ENCODE results near the gene LRFN2.

LRFN2 gene

GRCh38 chr6:40545954-40546353, 41.2 kb downstream of the LRFN2 start:
- Mint-ChIP-seq H3K27ac (no peak overlapping the region), H3K27me3 (ENCODE audit: low read depth) (peaks cover 5% of the 10 kb centered on the region), H3K4me1 (ENCODE audit: low read depth) (no peaks in the 10 kb centered on the region), H3K36me3 (ENCODE audit: low read depth) (no peaks in the 10 kb centered on the region), H3K9me3 (no peaks in the 10 kb centered on the region), H3K4me3 (no peak overlapping the region)
- no peak for DNase-seq (ENCODE audit: low spot score)

- H3K27me3 Mint-ChIP-seq (ENCODE audit: low read depth), result peaks cover 4% of the 10 kb centered on the region
Observed at GRCh38 chr6:40543776-40544175, 43.4 kb downstream of the LRFN2 start.

GRCh38 chr6:40543146-40543545, 44.0 kb downstream of the LRFN2 start:
- no peaks in the 10 kb centered on the region for H3K9me3 Mint-ChIP-seq
- no peak for DNase-seq (ENCODE audit: low spot score)
- no peaks in the 10 kb centered on the region for H3K36me3 Mint-ChIP-seq (ENCODE audit: low read depth)
- no peak overlapping the region for H3K4me3 Mint-ChIP-seq
- H3K27ac Mint-ChIP-seq, result no peak overlapping the region
- no peaks in the 10 kb centered on the region for H3K4me1 Mint-ChIP-seq (ENCODE audit: low read depth)
- H3K27me3 Mint-ChIP-seq (ENCODE audit: low read depth), result peaks cover 4% of the 10 kb centered on the region

More at GRCh38 chr6:40543776-40544175, 43.4 kb downstream of the LRFN2 start:
- no peak overlapping the region for H3K4me3 Mint-ChIP-seq
- no peaks in the 10 kb centered on the region for H3K9me3 Mint-ChIP-seq
- H3K36me3 Mint-ChIP-seq (ENCODE audit: low read depth), result no peaks in the 10 kb centered on the region
- H3K4me1 Mint-ChIP-seq (ENCODE audit: low read depth), result no peaks in the 10 kb centered on the region
- no peak overlapping the region for H3K27ac Mint-ChIP-seq
- no peak for DNase-seq (ENCODE audit: low spot score)

GRCh38 chr6:40542175-40542764, 44.9 kb downstream of the LRFN2 start:
- DNase-seq (ENCODE audit: low spot score), result no peak
- no peaks in the 10 kb centered on the region for H3K36me3 Mint-ChIP-seq (ENCODE audit: low read depth)
- peaks cover 4% of the 10 kb centered on the region for H3K27me3 Mint-ChIP-seq (ENCODE audit: low read depth)
- no peak overlapping the region for H3K27ac Mint-ChIP-seq
- H3K4me3 Mint-ChIP-seq, result no peak overlapping the region
- H3K9me3 Mint-ChIP-seq, result no peaks in the 10 kb centered on the region
- H3K4me1 Mint-ChIP-seq (ENCODE audit: low read depth), result no peaks in the 10 kb centered on the region

- DNase-seq (ENCODE audit: low spot score), result no peak
- peaks cover 4% of the 10 kb centered on the region for H3K27me3 Mint-ChIP-seq (ENCODE audit: low read depth)
- no peaks in the 10 kb centered on the region for H3K4me1 Mint-ChIP-seq (ENCODE audit: low read depth)
- no peaks in the 10 kb centered on the region for H3K36me3 Mint-ChIP-seq (ENCODE audit: low read depth)
- no peak overlapping the region for H3K27ac Mint-ChIP-seq
- no peaks in the 10 kb centered on the region for H3K9me3 Mint-ChIP-seq
- H3K4me3 Mint-ChIP-seq, result no peak overlapping the region
Observed at GRCh38 chr6:40541556-40542174, 45.5 kb downstream of the LRFN2 start.

- Mint-ChIP-seq H3K4me3 (no peak overlapping the region), H3K9me3 (no peaks in the 10 kb centered on the region), H3K36me3 (ENCODE audit: low read depth) (no peaks in the 10 kb centered on the region), H3K4me1 (ENCODE audit: low read depth) (no peaks in the 10 kb centered on the region), H3K27me3 (ENCODE audit: low read depth) (peaks cover 4% of the 10 kb centered on the region), H3K27ac (no peak overlapping the region)
- DNase-seq (ENCODE audit: low spot score), result no peak
Observed at GRCh38 chr6:40540790-40541189, 46.4 kb downstream of the LRFN2 start.

GRCh38 chr6:40539853-40540252, 47.3 kb downstream of the LRFN2 start:
- DNase-seq (ENCODE audit: low spot score), result no peak
- no peaks in the 10 kb centered on the region for H3K9me3 Mint-ChIP-seq
- H3K4me3 Mint-ChIP-seq, result no peak overlapping the region
- H3K36me3 Mint-ChIP-seq (ENCODE audit: low read depth), result no peaks in the 10 kb centered on the region
- H3K27me3 Mint-ChIP-seq (ENCODE audit: low read depth), result peaks cover 2% of the 10 kb centered on the region
- no peaks in the 10 kb centered on the region for H3K4me1 Mint-ChIP-seq (ENCODE audit: low read depth)
- no peak overlapping the region for H3K27ac Mint-ChIP-seq

GRCh38 chr6:40538556-40538955, 48.6 kb downstream of the LRFN2 start:
- no peak for DNase-seq (ENCODE audit: low spot score)
- no peaks in the 10 kb centered on the region for H3K4me1 Mint-ChIP-seq (ENCODE audit: low read depth)
- H3K4me3 Mint-ChIP-seq, result no peak overlapping the region
- no peaks in the 10 kb centered on the region for H3K9me3 Mint-ChIP-seq
- no peak overlapping the region for H3K27ac Mint-ChIP-seq
- H3K36me3 Mint-ChIP-seq (ENCODE audit: low read depth), result no peaks in the 10 kb centered on the region
- peaks cover 2% of the 10 kb centered on the region for H3K27me3 Mint-ChIP-seq (ENCODE audit: low read depth)

- Mint-ChIP-seq H3K9me3 (no peaks in the 10 kb centered on the region), H3K4me1 (ENCODE audit: low read depth) (no peaks in the 10 kb centered on the region), H3K27ac (no peak overlapping the region), H3K27me3 (ENCODE audit: low read depth) (peaks cover 2% of the 10 kb centered on the region), H3K36me3 (ENCODE audit: low read depth) (no peaks in the 10 kb centered on the region), H3K4me3 (no peak overlapping the region)
- no peak for DNase-seq (ENCODE audit: low spot score)
Observed at GRCh38 chr6:40537446-40537845, 49.7 kb downstream of the LRFN2 start.

GRCh38 chr6:40536442-40536841, 50.7 kb downstream of the LRFN2 start:
- H3K4me1 Mint-ChIP-seq (ENCODE audit: low read depth), result no peaks in the 10 kb centered on the region
- H3K4me3 Mint-ChIP-seq, result no peak overlapping the region
- no peaks in the 10 kb centered on the region for H3K9me3 Mint-ChIP-seq
- H3K27ac Mint-ChIP-seq, result no peak overlapping the region
- peaks cover 5% of the 10 kb centered on the region for H3K27me3 Mint-ChIP-seq (ENCODE audit: low read depth)
- DNase-seq (ENCODE audit: low spot score), result no peak
- H3K36me3 Mint-ChIP-seq (ENCODE audit: low read depth), result no peaks in the 10 kb centered on the region

GRCh38 chr6:40535819-40536380, 51.3 kb downstream of the LRFN2 start:
- no peak overlapping the region for H3K27ac Mint-ChIP-seq
- no peak for DNase-seq (ENCODE audit: low spot score)
- H3K9me3 Mint-ChIP-seq, result no peaks in the 10 kb centered on the region
- no peak overlapping the region for H3K4me3 Mint-ChIP-seq
- H3K27me3 Mint-ChIP-seq (ENCODE audit: low read depth), result peaks cover 6% of the 10 kb centered on the region
- H3K36me3 Mint-ChIP-seq (ENCODE audit: low read depth), result no peaks in the 10 kb centered on the region
- H3K4me1 Mint-ChIP-seq (ENCODE audit: low read depth), result no peaks in the 10 kb centered on the region

GRCh38 chr6:40535110-40535818, 51.9 kb downstream of the LRFN2 start:
- H3K4me1 Mint-ChIP-seq (ENCODE audit: low read depth), result no peaks in the 10 kb centered on the region
- peaks cover 8% of the 10 kb centered on the region for H3K27me3 Mint-ChIP-seq (ENCODE audit: low read depth)
- no peak for DNase-seq (ENCODE audit: low spot score)
- no peak overlapping the region for H3K27ac Mint-ChIP-seq
- H3K4me3 Mint-ChIP-seq, result no peak overlapping the region
- no peaks in the 10 kb centered on the region for H3K36me3 Mint-ChIP-seq (ENCODE audit: low read depth)
- H3K9me3 Mint-ChIP-seq, result no peaks in the 10 kb centered on the region

- H3K27me3 Mint-ChIP-seq (ENCODE audit: low read depth), result peaks cover 6% of the 10 kb centered on the region
- H3K27ac Mint-ChIP-seq, result no peak overlapping the region
- H3K9me3 Mint-ChIP-seq, result no peaks in the 10 kb centered on the region
- no peak for DNase-seq (ENCODE audit: low spot score)
- no peak overlapping the region for H3K4me3 Mint-ChIP-seq
- H3K36me3 Mint-ChIP-seq (ENCODE audit: low read depth), result no peaks in the 10 kb centered on the region
- no peaks in the 10 kb centered on the region for H3K4me1 Mint-ChIP-seq (ENCODE audit: low read depth)
Observed at GRCh38 chr6:40532349-40533000, 54.7 kb downstream of the LRFN2 start.

GRCh38 chr6:40529919-40530318, 57.2 kb downstream of the LRFN2 start:
- DNase-seq (ENCODE audit: low spot score), result no peak
- no peaks in the 10 kb centered on the region for H3K36me3 Mint-ChIP-seq (ENCODE audit: low read depth)
- peaks cover 6% of the 10 kb centered on the region for H3K27me3 Mint-ChIP-seq (ENCODE audit: low read depth)
- no peak overlapping the region for H3K4me3 Mint-ChIP-seq
- H3K9me3 Mint-ChIP-seq, result no peaks in the 10 kb centered on the region
- H3K4me1 Mint-ChIP-seq (ENCODE audit: low read depth), result no peaks in the 10 kb centered on the region
- H3K27ac Mint-ChIP-seq, result no peak overlapping the region

Data from T-helper 2 cell treated with Interferon-gamma antibody and Interleukin-4, amounts not matched to agents 5 μg/mL and 100 μg/mL, for 36 hours (primary cell).